ELR (cell line): ENCODE data around the gene GATD1.

ENCODE experiments used
- DNase-seq: peaks from one replicate; pipeline ENCODE4 v3.0.0-alpha.2; 2015; ENCODE audit warnings: low read depth

Gene GATD1

GRCh38 chr11:795634-796564, 18.6 kb upstream of the GATD1 start:
- peak; percentile 95 for DNase-seq

- DNase-seq, result peak; percentile 43
Observed at GRCh38 chr11:794766-795633, 17.7 kb upstream of the GATD1 start.

GRCh38 chr11:794013-794765, 16.9 kb upstream of the GATD1 start:
- no peak for DNase-seq

GRCh38 chr11:793556-793955, 16.3 kb upstream of the GATD1 start:
- DNase-seq, result no peak

- DNase-seq, result no peak
Observed at GRCh38 chr11:792873-793272, 15.6 kb upstream of the GATD1 start.

- no peak for DNase-seq
Observed at GRCh38 chr11:792535-792821, 15.2 kb upstream of the GATD1 start.

GRCh38 chr11:791658-792534, 14.6 kb upstream of the GATD1 start:
- DNase-seq, result no peak

- DNase-seq, result peak; percentile 47
Observed at GRCh38 chr11:790721-791564, 13.7 kb upstream of the GATD1 start.

GRCh38 chr11:789943-790342, 12.7 kb upstream of the GATD1 start, which contains the start of gene CEND1:
TSS of gene CEND1 (minus strand) at chr11:790090. CDS start at chr11:788576, 1,514 bp downstream.
- DNase-seq, result peak; percentile 62

- DNase-seq, result no peak
Observed at GRCh38 chr11:788953-789940, 12.0 kb upstream of the GATD1 start.

- DNase-seq, result no peak
Observed at GRCh38 chr11:788009-788640, 10.8 kb upstream of the GATD1 start.

GRCh38 chr11:787084-787675, 9.9 kb upstream of the GATD1 start:
- no peak for DNase-seq

- no peak for DNase-seq
Observed at GRCh38 chr11:786235-787083, 9.2 kb upstream of the GATD1 start.

- peak; percentile 84 for DNase-seq
Observed at GRCh38 chr11:783581-784015, 6.3 kb upstream of the GATD1 start.

- DNase-seq, result no peak
Observed at GRCh38 chr11:782264-783174, 5.2 kb upstream of the GATD1 start.

- DNase-seq, result no peak
Observed at GRCh38 chr11:779955-780532, 2.8 kb upstream of the GATD1 start.
